GM21367 (cell line): ENCODE data around the gene ICAM1.
A peak's percentile ranks its signal among the peaks of the same experiment; 100 is the strongest.
"Not testable (repeated sequence)": the region's sequence is repeated elsewhere in the genome, so short reads cannot be mapped to it uniquely, and the experiment has no call there.

Experiments
- ATAC-seq: cut with Tn5 transposase; IDR thresholded peaks from one replicate; pipeline ENCODE4 v1.9.1; 2021; ENCODE audit not compliant: unreplicated experiment

ICAM1 gene

GRCh38 chr19:10241826-10242449 is 29.0 kb upstream of the ICAM1 start:
- ATAC-seq: not testable (repeated sequence)

- no peak for ATAC-seq
These were observed 27.3 kb upstream of the ICAM1 start for GRCh38 chr19:10243606-10244005.

GRCh38 chr19:10245189-10245939 is 25.6 kb upstream of the ICAM1 start:
- ATAC-seq: no peak

- ATAC-seq: no peak
These were observed 24.4 kb upstream of the ICAM1 start for GRCh38 chr19:10246511-10246910.

GRCh38 chr19:10251792-10252694 is 18.9 kb upstream of the ICAM1 start, which contains the start of gene MRPL4:
TSS of gene MRPL4 (plus strand) at chr19:10252214. CDS start at chr19:10252254, 40 bp downstream.
- ATAC-seq: peak; percentile 81

GRCh38 chr19:10252707-10253106 is 18.2 kb upstream of the ICAM1 start:
- no peak for ATAC-seq

- no peak for ATAC-seq
These were observed 16.7 kb upstream of the ICAM1 start for GRCh38 chr19:10254244-10254643.

- ATAC-seq: no peak
These were observed 15.6 kb upstream of the ICAM1 start for GRCh38 chr19:10255358-10255757.

- ATAC-seq: no peak
These were observed 14.4 kb upstream of the ICAM1 start for GRCh38 chr19:10256551-10256950.

- ATAC-seq: no peak
These were observed 13.8 kb upstream of the ICAM1 start for GRCh38 chr19:10256970-10257615.

- no peak for ATAC-seq
These were observed 12.7 kb upstream of the ICAM1 start for GRCh38 chr19:10258080-10258710.

- no peak for ATAC-seq
These were observed 11.6 kb upstream of the ICAM1 start for GRCh38 chr19:10259162-10259905.

- no peak for ATAC-seq
These were observed 10.8 kb upstream of the ICAM1 start for GRCh38 chr19:10260141-10260584.

- no peak for ATAC-seq
These were observed 8.1 kb upstream of the ICAM1 start for GRCh38 chr19:10262771-10263170.

- ATAC-seq: no peak
These were observed 4.2 kb upstream of the ICAM1 start for GRCh38 chr19:10266706-10267105.

GRCh38 chr19:10268071-10268470 is 2.8 kb upstream of the ICAM1 start:
- ATAC-seq: no peak

GRCh38 chr19:10269333-10270179 is 1.4 kb upstream of the ICAM1 start:
- ATAC-seq: no peak

- no peak for ATAC-seq
These were observed 722 bp upstream of the ICAM1 start for GRCh38 chr19:10270180-10270615.
